HG02798 (cell line): ENCODE results near the gene CDCA3.

Experiments used
- ATAC-seq: cut with Tn5 transposase; IDR thresholded peaks from one replicate; pipeline ENCODE4 v1.9.1; 2021; ENCODE audit warnings: mild to moderate bottlenecking; ENCODE audit not compliant: unreplicated experiment, poor library complexity

The CDCA3 gene

DNA sequence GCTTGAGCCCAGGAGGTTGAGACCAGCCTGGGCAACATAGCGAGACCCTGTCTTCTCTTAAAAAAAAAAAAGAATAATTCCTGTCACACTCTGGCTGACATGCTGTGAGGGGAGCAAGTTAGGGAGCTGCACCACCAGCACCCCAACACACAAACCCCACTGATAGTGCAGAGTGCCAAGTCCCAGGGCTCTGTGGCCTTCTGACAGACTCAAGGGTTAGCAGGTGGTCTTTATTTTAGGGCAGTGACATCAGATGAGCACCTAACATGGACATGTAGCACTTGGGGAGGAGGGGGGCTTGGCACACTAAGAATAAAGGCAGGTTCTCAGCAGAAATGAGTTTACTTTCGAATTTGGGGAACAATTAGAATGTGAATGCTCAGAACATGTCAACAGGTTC, 7.7 kb upstream of the CDCA3 start:
- ATAC-seq = no peak

DNA sequence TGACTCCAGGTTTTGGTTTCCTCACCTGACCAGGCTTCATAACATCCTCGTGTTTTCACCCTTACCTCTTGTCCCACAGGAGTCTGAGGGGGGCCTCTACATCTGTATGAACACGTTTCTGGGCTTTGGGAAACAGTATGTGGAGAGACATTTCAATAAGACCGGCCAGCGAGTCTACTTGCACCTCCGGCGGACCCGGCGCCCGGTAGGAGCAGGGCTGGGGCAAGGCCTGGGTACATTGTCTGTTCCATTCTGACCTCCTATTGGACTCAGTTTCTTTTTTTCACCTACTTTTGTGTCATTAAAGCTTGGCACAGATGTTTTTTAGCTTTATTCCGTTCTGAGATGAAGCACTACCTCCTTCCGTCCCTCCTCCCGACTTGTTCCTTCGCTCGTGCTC, 4.2 kb upstream of the CDCA3 start:
- ATAC-seq = no peak

DNA sequence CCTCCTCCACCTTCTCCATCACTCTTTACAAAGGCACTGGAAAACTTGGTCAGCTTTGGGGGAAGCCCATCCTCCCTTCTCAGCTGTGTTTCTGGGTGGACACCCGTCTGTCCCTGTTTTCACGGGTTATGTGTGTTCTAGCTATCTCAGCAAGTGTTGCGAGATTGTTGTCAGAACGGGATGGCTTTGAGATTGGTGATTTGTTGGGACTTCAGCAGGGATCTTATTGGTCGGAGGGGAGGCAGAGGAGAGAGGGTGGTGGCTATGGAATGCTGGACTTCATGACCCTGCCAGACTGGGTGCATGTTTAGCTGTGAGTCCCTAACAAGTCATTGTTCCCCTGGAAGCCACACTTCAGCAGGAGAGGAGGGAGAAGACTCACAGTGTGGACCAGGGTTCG, 3.0 kb upstream of the CDCA3 start:
- ATAC-seq = no peak

DNA sequence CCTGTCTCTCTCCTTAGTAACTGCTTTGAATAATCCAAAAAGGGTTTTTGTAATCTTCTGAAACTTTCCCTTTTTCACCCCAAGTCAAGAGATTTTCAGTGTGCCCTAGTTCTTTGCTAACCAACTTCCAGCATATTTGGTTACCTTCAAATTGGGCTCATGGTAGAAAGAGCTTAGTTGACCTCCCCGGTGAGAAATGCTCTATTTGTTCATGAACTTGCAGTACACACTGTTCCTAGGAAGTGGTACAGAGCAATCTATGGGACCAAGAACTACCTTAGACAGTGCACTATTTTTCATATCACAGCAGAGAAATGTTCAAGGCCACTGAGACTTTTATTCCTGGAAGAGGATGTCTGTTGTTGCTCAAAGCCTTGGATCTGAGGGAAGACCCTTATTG, 2.5 kb upstream of the CDCA3 start:
- no peak for ATAC-seq

DNA sequence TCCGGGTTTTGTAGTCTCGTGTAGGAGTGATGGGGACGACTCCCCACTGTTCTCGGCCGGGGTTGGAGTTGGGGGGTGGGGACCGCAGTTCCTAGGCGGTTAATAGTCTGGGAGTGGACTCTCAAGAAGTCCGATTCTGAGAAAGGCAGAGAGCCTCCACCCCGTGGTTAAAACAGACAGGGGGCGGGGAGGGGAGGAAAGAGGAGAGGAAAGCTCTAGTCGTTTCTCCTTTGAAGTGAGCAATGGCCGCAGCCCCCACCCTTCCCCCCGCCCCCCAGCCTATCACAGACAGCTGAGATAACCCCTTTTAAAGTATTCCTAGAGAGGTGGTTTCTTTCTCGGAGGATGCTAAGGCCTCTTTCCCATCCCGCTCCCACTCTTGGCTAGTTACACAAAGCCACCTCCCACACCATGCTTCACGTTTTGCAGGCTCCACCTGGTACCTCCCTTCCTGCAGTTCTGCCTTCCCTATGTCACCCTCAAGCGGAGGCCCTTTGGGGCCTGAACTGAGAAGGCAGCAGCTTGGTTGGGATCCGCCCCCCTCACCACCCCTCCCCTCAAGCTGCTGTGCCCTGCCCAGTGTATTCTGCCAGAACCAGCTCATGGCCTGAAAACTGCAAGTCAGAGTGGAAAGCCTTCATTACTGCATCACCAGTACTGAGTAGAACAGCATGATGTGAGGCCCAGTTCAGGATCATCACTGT, 1.7 kb upstream of the CDCA3 start:
- no peak for ATAC-seq

DNA sequence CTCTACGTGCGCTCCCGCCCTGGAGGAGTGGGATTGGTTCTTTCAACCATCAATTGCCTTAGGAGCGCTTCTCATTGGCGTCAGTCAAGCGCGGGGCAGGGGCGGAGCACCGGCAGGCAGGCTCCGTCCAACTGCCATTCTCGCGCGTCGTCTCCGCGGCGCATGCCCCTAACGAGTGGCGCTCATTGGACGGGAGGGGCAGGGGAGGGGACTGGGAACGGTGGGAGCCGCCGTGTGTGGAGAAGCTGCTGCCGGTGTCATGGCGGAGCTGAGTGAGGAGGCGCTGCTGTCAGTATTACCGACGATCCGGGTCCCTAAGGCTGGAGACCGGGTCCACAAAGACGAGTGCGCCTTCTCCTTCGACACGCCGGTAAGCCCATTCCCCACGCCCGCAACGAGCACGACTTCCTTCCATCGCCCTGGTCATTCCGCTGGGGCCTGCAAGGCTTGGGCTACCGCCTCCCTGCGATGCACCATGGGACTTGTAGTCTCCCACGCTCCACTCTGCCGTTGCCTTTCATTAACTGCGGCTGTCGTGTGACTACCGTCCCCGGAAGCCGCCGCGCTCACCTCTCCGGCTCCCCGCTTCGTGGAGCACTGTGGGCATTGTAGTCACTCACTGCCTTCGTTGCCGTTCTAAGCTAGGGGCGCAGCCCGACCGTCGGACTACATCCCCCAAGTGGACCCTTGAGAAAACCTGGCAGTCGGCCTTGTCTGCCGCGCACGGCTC, 1.0 kb upstream of the CDCA3 start, which contains the start of gene USP5:
TSS of gene USP5 (plus strand) at position 230 of the 730 bp plus-strand sequence. CDS start at position 260, 30 bp downstream.
- peak; percentile 78 for ATAC-seq

DNA sequence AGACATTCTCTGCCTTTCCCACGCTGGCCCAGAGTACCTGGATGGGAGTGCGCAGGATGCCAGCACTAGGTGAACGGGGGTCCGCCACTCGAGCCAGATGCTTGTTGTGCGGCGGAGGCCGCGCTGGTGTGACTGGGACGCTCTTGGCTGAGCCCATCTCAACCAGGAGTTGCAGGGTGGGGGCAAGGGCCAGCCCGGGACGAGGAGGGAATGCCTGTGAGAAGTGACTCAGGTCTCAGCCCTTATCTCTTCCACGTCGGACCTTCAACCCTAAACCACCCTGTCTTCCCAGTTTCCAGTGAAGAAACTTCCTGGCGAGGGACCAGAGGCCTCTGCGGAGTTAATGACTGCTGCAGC, 312 bp downstream of the CDCA3 start:
- no peak for ATAC-seq

DNA sequence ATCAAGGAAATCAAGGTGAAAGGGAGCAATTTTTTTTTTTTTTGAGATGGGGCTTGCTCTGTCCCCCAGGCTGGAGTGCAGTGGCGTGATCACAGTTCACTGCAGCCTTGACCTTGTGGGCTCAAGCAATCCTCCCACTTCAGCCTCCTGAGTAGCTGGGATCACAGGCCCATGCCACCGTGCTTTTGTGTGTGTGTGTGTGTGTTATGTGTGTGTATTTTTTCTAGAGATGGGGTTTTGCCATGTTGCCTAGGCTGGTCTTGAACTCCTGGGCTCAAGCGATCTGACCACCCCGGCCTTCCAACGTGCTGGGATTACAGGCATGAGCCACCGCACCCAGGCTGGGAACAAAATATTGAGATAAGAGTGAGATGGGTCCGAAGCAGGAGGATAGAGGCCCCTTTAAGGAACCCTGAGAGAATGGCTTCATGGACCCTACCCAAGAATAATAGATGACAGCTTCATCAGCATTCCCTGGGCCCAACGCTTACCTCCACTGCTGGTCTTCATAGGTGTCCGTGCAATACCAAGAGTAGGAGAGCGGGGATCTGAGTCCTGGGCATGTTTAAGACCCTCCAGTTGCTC, 1.0 kb downstream of the CDCA3 start:
- ATAC-seq = no peak

DNA sequence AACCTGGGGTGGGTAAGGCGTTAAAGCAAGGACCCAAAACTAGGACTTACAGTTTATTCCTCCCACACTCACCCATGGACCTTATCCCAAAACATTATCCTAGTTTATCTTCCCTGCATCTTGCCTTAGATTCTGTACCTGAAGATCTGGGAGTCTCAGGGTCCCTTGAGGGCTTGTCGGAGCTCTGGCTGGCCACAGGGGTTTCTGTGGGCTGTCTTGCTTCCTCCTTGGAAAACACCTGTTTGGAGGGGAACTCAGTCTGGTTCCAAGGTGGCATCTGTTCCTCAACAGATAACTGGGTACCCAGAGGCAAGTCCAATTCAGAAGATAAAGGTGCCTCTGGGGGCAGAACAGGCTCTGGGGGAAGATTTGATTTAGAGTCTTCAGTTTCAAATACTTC, 1.7 kb downstream of the CDCA3 start:
- no peak for ATAC-seq

DNA sequence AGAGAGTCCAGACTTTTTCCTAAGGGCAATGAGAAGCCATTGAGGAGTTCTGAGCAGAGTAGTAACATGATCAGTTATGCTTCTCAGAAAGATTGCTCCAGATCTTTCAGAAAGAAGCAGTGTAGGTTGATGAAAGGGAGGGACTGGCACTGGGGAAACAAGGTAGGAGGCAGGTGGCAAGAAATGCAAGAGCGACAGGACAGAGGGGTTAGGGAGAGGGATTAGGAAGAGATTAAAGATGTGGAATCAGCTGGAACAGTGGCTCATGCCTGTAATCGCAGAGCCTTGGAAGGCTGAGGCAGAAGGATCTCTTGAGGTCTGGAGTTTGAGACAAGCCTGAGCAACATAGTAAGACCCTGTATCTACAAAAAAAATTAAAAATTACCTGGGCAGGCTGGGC, 3.4 kb downstream of the CDCA3 start:
- no peak for ATAC-seq

DNA sequence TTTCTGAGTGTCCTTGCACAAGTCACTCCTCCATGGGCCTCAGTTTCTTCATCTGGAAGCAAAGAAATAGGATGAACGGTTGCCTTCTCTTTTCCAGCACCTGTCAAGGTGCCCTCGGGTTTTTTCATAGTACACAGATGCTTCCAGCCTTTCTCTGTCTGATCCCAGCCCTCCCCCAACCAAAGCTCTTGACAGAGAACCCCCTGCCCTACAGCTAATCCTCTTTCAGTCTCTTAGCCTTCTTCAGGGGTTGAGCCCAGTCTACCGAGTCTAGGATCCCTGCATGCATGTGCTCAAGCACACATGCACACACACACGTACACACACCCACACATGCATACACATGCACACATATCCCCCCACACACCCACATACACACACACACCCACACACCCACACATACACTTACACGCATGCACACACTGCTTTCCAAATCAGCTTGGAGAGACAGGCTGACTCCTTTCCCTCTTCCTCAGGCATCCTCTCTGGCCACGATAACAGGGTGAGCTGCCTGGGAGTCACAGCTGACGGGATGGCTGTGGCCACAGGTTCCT, 4.7 kb downstream of the CDCA3 start:
- no peak for ATAC-seq

DNA sequence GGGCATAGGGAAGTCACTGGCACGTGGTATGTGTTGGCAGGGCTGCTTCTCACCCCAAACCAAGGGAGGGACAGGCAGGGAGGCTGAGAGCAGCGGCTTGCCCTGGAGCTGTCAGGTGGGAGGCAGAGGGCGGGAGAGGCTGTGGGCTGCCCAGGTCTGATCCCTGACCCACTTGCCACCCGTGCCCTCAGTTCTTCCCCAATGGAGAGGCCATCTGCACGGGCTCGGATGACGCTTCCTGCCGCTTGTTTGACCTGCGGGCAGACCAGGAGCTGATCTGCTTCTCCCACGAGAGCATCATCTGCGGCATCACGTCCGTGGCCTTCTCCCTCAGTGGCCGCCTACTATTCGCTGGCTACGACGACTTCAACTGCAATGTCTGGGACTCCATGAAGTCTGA, 5.7 kb downstream of the CDCA3 start:
- no peak for ATAC-seq

DNA sequence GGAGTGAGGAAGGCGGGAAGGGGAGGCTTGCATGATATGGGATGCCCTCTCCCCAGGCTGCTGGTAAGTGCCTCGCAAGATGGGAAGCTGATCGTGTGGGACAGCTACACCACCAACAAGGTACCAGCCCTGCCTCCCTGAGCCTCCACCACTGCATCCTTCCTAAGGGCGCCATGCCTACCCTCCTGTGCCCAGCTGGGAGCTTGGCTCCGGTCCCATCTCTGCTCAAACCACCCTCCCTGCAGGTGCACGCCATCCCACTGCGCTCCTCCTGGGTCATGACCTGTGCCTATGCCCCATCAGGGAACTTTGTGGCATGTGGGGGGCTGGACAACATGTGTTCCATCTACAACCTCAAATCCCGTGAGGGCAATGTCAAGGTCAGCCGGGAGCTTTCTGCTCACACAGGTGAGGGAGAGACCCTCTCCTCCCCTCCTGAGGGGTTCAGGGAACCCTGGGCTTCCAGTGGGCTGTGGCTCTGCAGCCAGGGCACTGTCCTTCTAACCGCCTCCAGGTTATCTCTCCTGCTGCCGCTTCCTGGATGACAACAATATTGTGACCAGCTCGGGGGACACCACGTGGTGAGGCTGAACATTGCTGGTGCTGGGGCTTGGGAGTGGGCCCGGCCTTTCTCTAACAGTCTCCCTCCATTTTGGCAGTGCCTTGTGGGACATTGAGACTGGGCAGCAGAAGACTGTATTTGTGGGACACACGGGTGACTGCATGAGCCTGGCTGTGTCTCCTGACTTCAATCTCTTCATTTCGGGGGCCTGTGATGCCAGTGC, 7.8 kb downstream of the CDCA3 start:
- ATAC-seq = no peak

DNA sequence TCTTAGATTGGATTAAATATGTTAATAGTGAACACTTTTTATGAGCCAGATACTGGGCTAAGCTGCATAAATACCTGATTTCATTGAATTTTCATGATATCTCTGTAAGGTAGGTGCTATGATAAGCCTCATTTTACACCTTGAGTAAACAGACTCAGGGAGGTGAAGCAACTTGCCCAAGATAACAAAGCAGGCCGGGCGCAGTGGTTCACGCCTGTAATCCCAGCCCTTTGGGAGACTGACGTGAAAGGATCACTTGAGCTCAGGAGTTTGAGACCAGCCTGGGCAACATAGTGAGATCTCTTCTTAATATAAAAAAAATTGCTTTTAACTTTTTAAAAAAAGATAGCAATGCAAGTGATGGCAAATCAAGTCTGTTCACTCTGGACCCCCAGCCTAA, 9.0 kb downstream of the CDCA3 start:
- no peak for ATAC-seq

DNA sequence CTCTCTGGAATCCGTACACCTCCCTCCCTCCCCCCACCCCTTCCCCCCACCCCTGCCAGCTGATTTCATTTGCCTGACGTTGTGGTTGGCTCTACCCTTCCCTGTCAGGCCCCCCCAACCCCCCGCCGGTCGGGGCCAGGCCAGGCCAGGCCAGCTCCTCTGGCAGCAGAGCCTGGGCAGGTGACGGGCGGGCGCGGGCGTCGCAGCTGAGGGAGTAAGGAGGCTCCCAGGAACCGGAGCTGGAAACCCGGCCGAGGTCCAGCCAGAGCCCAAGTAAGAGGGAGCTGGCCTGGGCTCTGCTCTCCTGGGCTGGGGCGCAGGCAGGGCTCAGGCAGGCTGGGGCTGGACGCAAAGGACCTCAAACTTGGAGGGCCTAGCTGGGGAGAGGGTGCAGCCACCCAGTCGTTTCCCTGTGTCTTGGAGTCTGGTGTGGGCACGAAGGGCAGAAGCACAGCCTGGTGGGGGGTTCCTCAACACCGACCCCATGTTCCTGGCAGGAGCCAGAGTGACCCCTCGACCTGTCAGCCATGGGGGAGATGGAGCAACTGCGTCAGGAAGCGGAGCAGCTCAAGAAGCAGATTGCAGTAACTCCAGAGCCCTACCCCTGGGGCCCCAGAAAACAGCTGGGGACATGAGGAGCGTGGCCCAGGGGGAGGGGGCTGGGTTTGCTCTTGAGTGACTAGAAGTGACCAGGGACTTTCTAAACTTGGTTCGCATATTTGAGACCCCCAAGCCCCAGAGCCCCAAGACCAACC, 10.1 kb downstream of the CDCA3 start, which contains the start of gene GNB3:
TSS of gene GNB3 (plus strand) at position 165 of the 755 bp plus-strand sequence. CDS start at position 528, 363 bp downstream.
- no peak for ATAC-seq

DNA sequence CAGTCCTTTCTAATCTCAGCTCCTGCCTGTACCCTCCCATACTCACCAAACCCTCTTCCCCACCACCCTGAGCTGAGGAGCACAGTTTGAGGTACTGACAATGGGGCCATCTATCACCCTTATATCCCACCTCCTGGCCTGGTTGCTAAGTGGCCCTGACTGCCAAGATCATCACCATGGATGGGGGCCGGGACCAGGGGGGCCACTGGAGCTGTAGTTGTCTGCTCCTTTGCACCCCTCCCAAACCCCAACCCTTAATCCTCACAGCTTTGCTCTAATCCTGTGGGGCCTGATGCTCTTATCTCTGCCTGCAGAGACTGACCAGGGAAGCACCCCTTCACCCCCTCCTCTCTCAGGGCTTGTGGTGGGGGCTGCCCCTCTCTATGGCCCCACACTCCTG, 10.8 kb downstream of the CDCA3 start:
- ATAC-seq = no peak

DNA sequence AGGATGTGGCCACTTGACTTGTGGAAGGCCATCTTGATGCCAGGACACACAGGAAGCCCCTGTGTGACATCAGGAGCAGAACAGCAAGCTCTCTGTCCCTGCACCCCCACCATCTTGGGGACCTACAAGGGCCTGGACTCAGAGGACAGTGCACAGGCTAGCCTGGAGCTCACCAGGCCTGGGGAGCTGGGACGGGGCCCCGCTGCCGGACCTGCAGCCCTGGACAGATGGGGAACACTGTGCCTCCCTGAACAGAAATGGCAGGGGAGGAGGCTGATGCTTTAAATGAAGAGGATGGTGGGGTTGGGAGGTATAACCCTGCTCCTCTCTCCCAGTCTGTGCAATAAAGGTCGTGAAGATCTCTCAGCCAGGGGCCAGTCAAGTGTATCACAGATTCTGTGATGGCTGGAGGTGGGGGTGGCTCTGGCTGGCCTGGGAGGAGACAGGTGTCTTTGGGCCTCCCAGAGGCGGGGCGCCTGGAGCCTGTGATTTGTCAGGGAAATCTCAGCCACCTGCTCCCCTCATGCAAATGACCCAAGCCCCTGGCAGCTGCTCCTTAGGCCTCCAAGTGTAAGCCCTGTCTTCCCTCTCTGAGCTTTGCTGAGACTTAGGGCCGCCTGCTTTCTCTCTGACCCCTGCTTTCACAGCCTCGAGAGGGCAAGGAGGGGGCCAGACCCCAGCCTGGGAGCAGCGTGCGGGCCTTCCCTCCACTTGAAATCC, 11.4 kb downstream of the CDCA3 start:
- peak; percentile 88 for ATAC-seq

DNA sequence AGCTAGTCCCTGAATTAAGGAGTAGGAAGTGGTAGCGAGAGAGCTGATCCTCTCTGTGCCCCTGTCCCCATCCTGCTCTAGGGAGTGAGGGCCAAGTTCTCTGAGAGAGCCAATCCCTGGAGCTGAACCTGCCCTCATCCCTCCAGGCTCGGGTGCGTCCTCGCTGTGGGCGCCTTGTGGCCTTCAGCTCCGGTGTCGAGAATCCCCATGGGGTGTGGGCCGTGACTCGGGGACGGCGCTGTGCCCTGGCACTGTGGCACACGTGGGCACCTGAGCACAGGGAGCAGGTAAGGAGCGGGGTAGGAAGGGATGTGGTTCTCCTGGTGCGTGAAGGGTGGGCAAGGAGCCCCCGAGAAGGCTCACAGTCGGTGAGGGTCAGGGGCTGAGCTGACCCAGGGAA, 12.2 kb downstream of the CDCA3 start:
- no peak for ATAC-seq

DNA sequence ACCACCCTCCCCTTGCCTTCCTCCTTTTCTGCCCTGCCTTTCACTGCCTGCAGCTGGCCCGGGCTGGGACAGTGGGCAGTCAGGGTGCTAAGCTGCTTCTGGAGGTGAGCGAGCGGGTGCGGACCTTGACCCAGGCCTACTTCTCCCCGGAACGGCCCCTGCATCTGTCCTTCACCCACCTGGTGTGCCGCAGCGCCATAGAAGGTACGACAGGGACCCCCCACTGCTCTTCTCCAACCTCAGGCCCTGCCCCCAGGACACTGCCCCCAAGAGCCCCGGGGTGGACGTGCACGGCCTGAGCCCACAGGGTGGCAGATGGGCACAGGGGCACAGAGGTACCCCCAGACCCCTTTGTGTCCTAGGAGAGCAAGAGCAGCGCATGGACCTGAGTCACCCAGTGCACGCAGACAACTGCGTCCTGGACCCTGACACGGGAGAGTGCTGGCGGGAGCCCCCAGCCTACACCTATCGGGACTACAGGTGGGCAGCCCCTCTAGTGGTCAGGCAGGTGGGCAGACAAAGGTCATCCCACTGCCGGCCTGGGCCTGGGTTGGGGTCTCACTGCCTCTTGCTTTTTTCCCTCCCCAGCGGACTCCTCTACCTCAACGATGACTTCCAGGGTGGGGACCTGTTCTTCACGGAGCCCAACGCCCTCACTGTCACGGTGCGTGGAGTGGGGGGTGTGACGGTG, 13.6 kb downstream of the CDCA3 start:
- ATAC-seq = no peak
